HCT116 (cell line): ENCODE results near the gene GPR65. TPM values are rescaled to one million over a fixed set of nuclear protein-coding genes. Genes with fewer than 3 reads are reported as not detected.

Source experiments
- ATAC-seq: fragments of 200-7000 bp; cut with Tn5 transposase; 2 replicates; pipeline ENCODE4 v1.9.1; 2020; ENCODE audit warnings: mild to moderate bottlenecking, moderate library complexity
- BruUV-seq: library from RNA; stranded (reverse); fragments of 400-500 nt; replicated peaks from 2 replicates; lab custom pipeline; 2021; lab: Mats Ljungman, UMichigan
- CTCF ChIA-PET: fragments of 300-600 bp; sonication (Branson Sonifier 250); formaldehyde crosslinking; loops from one replicate; lab custom pipeline; 2021; ENCODE audit warnings: antibody characterized with exemption; lab: Charles Lee
- POLR2A ChIA-PET: fragments of 300-600, 350-600 bp; sonication (Branson Sonifier 250); formaldehyde crosslinking; loops from one replicate; lab custom pipeline; 2021; ENCODE audit warnings: antibody characterized with exemption; lab: Charles Lee
- RAD21 ChIA-PET, 2 experiments: fragments of 300-600 bp; sonication (Branson Sonifier 250); formaldehyde crosslinking; loops; one replicate each; lab custom pipeline; 2023; ENCODE audit warnings: low total read pairs in 2 of 2; ENCODE audit not compliant: uncharacterized antibody in 2 of 2, unreplicated experiment in 2 of 2, low non-redundant PET in 1 of 2; lab: Charles Lee
- DNase-seq: peaks from one replicate; pipeline ENCODE4 v3.0.0-alpha.2; 2010; ENCODE audit warnings: low read depth, low spot score
- H2AFZ ChIP-seq: fragments of 200-600 bp; shearing (Covaris generic), sonication (generic); 2 replicates; pipeline ENCODE4 v1.6.1; 2017; ENCODE audit warnings: low read depth, mixed run types, mixed read lengths, antibody characterized with exemption, low read length; ENCODE audit not compliant: poor library complexity, severe bottlenecking
- H3K27ac ChIP-seq: 2 replicates; pipeline ENCODE4 v1.5.1; 2012; ENCODE audit warnings: low read depth, low read length
- H3K27me3 ChIP-seq: fragments of 200-600 bp; sonication (generic); 2 replicates; pipeline ENCODE4 v1.6.1; 2016; ENCODE audit warnings: mixed run types, low read length, mixed read lengths; ENCODE audit not compliant: insufficient read depth
- H3K36me3 ChIP-seq, 2 experiments: fragments of 200-500 bp in 1 of 2; fragments of 200-600 bp in 1 of 2; sonication (Bioruptor generic) in 1 of 2; sonication (generic) in 1 of 2; 2 replicates each; pipeline versions ENCODE4 v1.5.1 to v1.6.1; 2014 to 2016; ENCODE audit warnings: low read length in 2 of 2, inconsistent platforms in 1 of 2, mixed read lengths in 1 of 2, mixed run types in 1 of 2; ENCODE audit not compliant: insufficient read depth in 2 of 2, control insufficient read depth in 1 of 2
- H3K4me1 ChIP-seq, 2 experiments: fragments of 200-600 bp in 1 of 2; sonication (generic) in 1 of 2; 2 replicates each; pipeline versions ENCODE4 v1.5.1 to v1.6.1; 2012 to 2017; ENCODE audit warnings: low read length in 2 of 2, inconsistent platforms in 1 of 2, mild to moderate bottlenecking in 1 of 2, mixed read lengths in 1 of 2, mixed run types in 1 of 2, moderate library complexity in 1 of 2; ENCODE audit not compliant: insufficient read depth in 2 of 2, control insufficient read depth in 1 of 2
- H3K4me2 ChIP-seq: fragments of 200-600 bp; sonication (generic); 2 replicates; pipeline ENCODE4 v1.6.1; 2017; ENCODE audit warnings: mixed run types, low read length, mixed read lengths
- H3K4me3 ChIP-seq, 2 experiments: fragments of 200-600 bp in 1 of 2; sonication (generic) in 1 of 2; replicated peaks in 1 of 2; 2 replicates each; pipeline ENCODE4 v1.5.1; 2011 to 2016; ENCODE audit warnings: low read length in 2 of 2, control low read depth in 1 of 2, low read depth in 1 of 2, mild to moderate bottlenecking in 1 of 2, mixed read lengths in 1 of 2, mixed run types in 1 of 2
- H3K79me2 ChIP-seq: fragments of 200-600 bp; sonication (generic); 2 replicates; pipeline ENCODE4 v1.6.1; 2017; ENCODE audit warnings: mild to moderate bottlenecking, mixed run types, low read length, moderate library complexity, mixed read lengths; ENCODE audit not compliant: insufficient read depth
- H3K9ac ChIP-seq: fragments of 200-600 bp; sonication (generic); 2 replicates; pipeline ENCODE4 v1.6.1; 2016; ENCODE audit warnings: low read length, mixed read lengths
- H3K9me2 ChIP-seq: fragments of 200-600 bp; sonication (generic), shearing (Covaris generic); 2 replicates; pipeline ENCODE4 v1.6.1; 2017; ENCODE audit warnings: mixed run types, mild to moderate bottlenecking, moderate library complexity; ENCODE audit not compliant: insufficient read depth
- H3K9me3 ChIP-seq, 2 experiments: fragments of 200-500 bp in 1 of 2; fragments of 200-600 bp in 1 of 2; sonication (Bioruptor generic) in 1 of 2; sonication (generic) in 1 of 2; 2 replicates each; pipeline ENCODE4 v1.6.1; 2014 to 2017; ENCODE audit warnings: low read length in 2 of 2, mixed read lengths in 2 of 2, inconsistent platforms in 1 of 2, low read depth in 1 of 2, mild to moderate bottlenecking in 1 of 2, mixed run types in 1 of 2, moderate library complexity in 1 of 2; ENCODE audit not compliant: control insufficient read depth in 1 of 2, insufficient read depth in 1 of 2
- H4K20me1 ChIP-seq: fragments of 200-600 bp; sonication (generic), shearing (Covaris generic); 2 replicates; pipeline ENCODE4 v1.6.1; 2017; ENCODE audit warnings: mixed run types, mild to moderate bottlenecking, moderate library complexity; ENCODE audit not compliant: insufficient read depth
- CBX3 ChIP-seq: IDR thresholded peaks from 2 replicates; pipeline ENCODE4 v1.6.1; 2012; ENCODE audit warnings: low read depth
- EGR1 ChIP-seq: IDR thresholded peaks from 2 replicates; pipeline ENCODE4 v1.6.1; 2012; ENCODE audit warnings: low read depth
- EZH2phosphoT487 ChIP-seq: fragments of 200-600 bp; IDR thresholded peaks from 2 replicates; pipeline ENCODE4 v1.6.1; 2018; ENCODE audit warnings: antibody characterized with exemption, borderline replicate concordance
- POLR2AphosphoS5 ChIP-seq: IDR thresholded peaks from 2 replicates; pipeline ENCODE4 v1.6.1; 2011; ENCODE audit warnings: mild to moderate bottlenecking, low read depth, low read length, moderate library complexity
- RAD21 ChIP-seq: IDR thresholded peaks from 2 replicates; pipeline ENCODE4 v1.6.1; 2012; ENCODE audit warnings: low read depth, mild to moderate bottlenecking
- SIN3A ChIP-seq: IDR thresholded peaks from 2 replicates; pipeline ENCODE4 v1.6.1; 2012; ENCODE audit warnings: low read depth
- YY1 ChIP-seq: IDR thresholded peaks from 2 replicates; pipeline ENCODE4 v1.6.1; 2011; ENCODE audit warnings: low read length, low read depth, moderate library complexity, mild to moderate bottlenecking; ENCODE audit not compliant: insufficient replicate concordance; ENCODE audit errors: extremely low read depth
- intact Hi-C: fragments of 100-400 bp; cut with micrococcal nuclease; formaldehyde crosslinking; loops from 2 replicates; pipeline ENCODE4 v1.10.0; 2022
- total RNA-seq: library from RNA; stranded (reverse); gene quantifications from one replicate; pipeline ENCODE4 v1.2.1, GENCODE V29; 2021; ENCODE audit not compliant: unreplicated experiment
- TF ChIP-seq, protein P1 (sequence below): IDR thresholded peaks from 2 replicates; pipeline ENCODE4 v1.6.1; 2012

GPR65 gene
- total RNA-seq, 1 experiment from 2014 or later: 0.05 TPM

DNA sequence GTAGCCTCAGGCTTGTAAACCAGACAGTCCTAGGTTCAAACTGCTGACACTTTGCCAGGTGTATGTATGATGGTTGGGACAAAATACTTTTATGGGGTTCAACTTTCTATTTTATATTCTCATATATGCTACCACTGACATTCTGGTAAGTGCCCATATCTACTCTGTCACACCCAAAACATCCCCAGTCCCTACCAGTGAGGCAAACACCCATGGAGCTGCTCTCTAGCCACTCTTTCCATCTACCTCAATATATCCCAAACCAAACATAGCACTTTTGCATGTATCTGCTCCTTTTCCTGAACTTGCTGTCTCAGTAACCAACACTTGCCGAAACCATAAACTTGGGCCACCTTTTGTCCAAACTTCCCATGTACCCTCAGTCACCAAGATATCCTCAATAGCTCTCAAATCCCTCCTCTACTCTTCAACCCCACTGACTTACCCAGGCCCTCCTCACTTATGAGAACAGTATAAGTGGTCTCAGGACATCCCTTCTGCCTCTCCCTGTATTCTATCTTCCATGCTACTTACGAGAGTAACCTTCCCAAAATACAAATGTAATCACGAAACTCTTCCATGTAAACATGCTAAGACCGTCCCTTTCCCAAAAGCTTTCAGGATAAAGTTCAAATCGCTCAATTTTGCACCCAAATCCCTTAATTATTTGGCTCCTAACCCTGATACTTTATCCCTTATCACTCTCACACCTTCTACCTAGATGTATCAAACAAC is 15.5 kb upstream of the GPR65 start:
- Histone ChIP-seq H3K27ac (no peak overlapping the region), H3K9me3 (no peaks in the 10 kb centered on the region), H4K20me1 (no peaks in the 10 kb centered on the region), H2AFZ (no peak overlapping the region), H3K9me2 (no peaks in the 10 kb centered on the region), H3K27me3 (no peaks in the 10 kb centered on the region), H3K79me2 (no peaks in the 10 kb centered on the region), H3K4me3 (no peak overlapping the region), H3K36me3 (no peaks in the 10 kb centered on the region), H3K9ac (no peak overlapping the region), H3K4me2 (no peak overlapping the region), H3K4me1 (no peaks in the 10 kb centered on the region)
- CTCF ChIA-PET: no interaction called here
- POLR2A ChIA-PET: no interaction called here
- no peak for TF ChIP-seq EZH2phosphoT487
- no peak for TF ChIP-seq EGR1
- no peak for TF ChIP-seq CBX3
- TF ChIP-seq SIN3A: no peak
- RAD21 ChIA-PET: no interaction called here
- no TSS peak for BruUV-seq
- ATAC-seq: no peak
- DNase-seq: no peak
- intact Hi-C loops: no loop called here

DNA sequence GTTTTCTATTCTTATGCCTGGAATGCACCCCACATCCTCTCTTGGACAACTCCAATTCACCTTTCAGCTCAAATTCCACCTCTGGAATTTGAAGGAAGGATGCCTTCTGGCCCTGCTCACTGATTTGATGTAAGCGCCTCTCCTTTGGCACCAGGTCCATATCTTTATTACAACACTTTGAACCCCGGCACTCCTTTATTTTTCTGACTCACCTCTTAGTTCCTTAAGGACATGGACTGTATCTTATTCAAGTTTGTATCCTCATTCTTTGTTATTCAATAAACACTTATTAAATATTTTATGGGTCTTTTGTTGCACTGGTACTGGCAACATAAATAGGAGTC is 15.0 kb upstream of the GPR65 start:
- ChIA-PET CTCF (no interaction called here), POLR2A (no interaction called here), RAD21 (no interaction called here)
- Histone ChIP-seq H3K4me3 (no peak overlapping the region), H3K4me2 (no peak overlapping the region), H3K9me2 (no peaks in the 10 kb centered on the region), H3K27ac (no peak overlapping the region), H3K79me2 (no peaks in the 10 kb centered on the region), H3K27me3 (no peaks in the 10 kb centered on the region), H3K36me3 (no peaks in the 10 kb centered on the region), H3K9me3 (no peaks in the 10 kb centered on the region; a peak in 1 of 4 replicates), H4K20me1 (no peaks in the 10 kb centered on the region), H3K9ac (no peak overlapping the region), H3K4me1 (no peaks in the 10 kb centered on the region), H2AFZ (no peak overlapping the region)
- no peak for DNase-seq
- intact Hi-C loops: no loop called here
- no TSS peak for BruUV-seq
- TF ChIP-seq YY1 (no peak), RAD21 (no peak), POLR2AphosphoS5 (no peak)
- TF ChIP-seq, protein P1, sequence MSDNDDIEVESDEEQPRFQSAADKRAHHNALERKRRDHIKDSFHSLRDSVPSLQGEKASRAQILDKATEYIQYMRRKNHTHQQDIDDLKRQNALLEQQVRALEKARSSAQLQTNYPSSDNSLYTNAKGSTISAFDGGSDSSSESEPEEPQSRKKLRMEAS: no peak
- TF ChIP-seq, all 23 proteins: peak for 0
- ATAC-seq: no peak
